Hepatocyte (in vitro differentiated cells): ENCODE data around the gene GABBR1.

Experiments used
- EZH2 ChIP-seq: fragments of 200-600 bp; sonication (generic); IDR thresholded peaks from 2 replicates; pipeline ENCODE4 v1.6.1; 2016; ENCODE audit warnings: antibody characterized with exemption, mild to moderate bottlenecking, borderline replicate concordance
- EZH2phosphoT487 ChIP-seq: fragments of 200-600 bp; sonication (generic); IDR thresholded peaks from one replicate; pipeline ENCODE4 v1.6.1; 2018; ENCODE audit warnings: antibody characterized with exemption, mild to moderate bottlenecking, low read depth, moderate library complexity; ENCODE audit not compliant: unreplicated experiment, severe bottlenecking
- TF ChIP-seq, protein P1 (sequence below): fragments of 200-600 bp; sonication (generic); IDR thresholded peaks from 2 replicates; pipeline ENCODE4 v1.5.1; 2016; ENCODE audit warnings: antibody characterized with exemption, mild to moderate bottlenecking; ENCODE audit not compliant: poor library complexity

DNA sequence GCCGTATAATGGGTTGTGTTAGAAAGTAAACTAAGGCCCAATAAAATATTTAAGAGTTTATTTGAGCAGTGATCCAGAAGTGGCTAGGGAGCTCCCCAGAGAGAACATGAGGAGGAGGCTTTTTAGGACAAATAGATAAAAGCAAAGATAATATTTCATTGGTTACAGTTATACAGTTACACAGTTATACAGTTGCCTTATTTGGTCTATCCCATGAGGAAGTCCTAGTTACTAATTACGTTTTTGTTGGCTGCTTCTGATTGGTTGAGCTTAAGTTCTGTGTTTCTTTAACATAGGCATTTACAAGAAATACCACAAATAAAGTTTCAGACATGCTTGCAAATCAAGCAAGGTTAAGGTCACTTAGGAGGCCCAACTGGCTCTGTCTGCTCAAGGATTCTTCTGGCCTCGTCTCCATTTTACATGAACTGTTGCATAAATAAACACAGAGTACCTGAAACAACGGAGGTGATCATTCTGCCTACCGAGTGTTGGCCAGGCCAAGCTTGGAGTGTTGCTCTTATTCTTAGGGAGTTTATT lies 80.4 kb downstream of the GABBR1 start:
- TF ChIP-seq, protein P1, sequence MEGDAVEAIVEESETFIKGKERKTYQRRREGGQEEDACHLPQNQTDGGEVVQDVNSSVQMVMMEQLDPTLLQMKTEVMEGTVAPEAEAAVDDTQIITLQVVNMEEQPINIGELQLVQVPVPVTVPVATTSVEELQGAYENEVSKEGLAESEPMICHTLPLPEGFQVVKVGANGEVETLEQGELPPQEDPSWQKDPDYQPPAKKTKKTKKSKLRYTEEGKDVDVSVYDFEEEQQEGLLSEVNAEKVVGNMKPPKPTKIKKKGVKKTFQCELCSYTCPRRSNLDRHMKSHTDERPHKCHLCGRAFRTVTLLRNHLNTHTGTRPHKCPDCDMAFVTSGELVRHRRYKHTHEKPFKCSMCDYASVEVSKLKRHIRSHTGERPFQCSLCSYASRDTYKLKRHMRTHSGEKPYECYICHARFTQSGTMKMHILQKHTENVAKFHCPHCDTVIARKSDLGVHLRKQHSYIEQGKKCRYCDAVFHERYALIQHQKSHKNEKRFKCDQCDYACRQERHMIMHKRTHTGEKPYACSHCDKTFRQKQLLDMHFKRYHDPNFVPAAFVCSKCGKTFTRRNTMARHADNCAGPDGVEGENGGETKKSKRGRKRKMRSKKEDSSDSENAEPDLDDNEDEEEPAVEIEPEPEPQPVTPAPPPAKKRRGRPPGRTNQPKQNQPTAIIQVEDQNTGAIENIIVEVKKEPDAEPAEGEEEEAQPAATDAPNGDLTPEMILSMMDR: no peak
- TF ChIP-seq EZH2phosphoT487 (no peak), EZH2 (no peak)
